Renal cortex interstitium (tissue), 11 donors: Measurements from ENCODE around the gene RNF169. TPM values are rescaled to one million over a fixed set of nuclear protein-coding genes. Genes with fewer than 3 reads are reported as not detected.

ENCODE experiments used
- DNase-seq, 11 donors: peaks; one replicate each; pipeline ENCODE4 v3.0.0-alpha.2; 2013; ENCODE audit warnings: low read depth in 9 of 11, low spot score in 4 of 11; ENCODE audit errors: extremely low read depth in 1 of 11
- polyA plus RNA-seq, 3 donors: library from polyadenylated mRNA; unstranded; fragments of 120-200 nt; gene quantifications; one replicate each; pipeline ENCODE4 v1.2.1, GENCODE V29; 2013; ENCODE audit not compliant: insufficient read length in 3 of 3

The RNF169 gene
- polyA plus RNA-seq, 3 donors: 17.0 to 20.7 (median 18.2) TPM

DNA sequence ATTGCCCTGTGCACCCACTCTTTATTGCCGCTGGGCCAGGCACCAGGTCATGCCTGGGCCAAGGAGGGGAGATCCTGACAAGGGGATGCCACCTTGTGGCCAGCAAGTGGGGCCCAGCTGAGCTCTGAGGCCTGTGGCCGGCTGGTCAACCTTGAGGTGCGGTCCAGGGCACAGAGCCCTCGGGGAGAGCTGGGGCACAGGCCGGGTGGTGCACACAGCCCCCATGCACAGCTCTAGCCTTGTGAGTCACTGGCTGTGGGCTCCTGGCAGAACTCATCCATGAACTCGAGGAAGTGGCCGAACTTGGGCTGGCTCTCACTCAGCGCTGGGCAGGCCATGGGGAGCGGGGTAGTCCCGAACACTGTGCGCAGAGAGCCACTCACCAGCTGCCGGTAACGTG lies 94.3 kb downstream of the RNF169 start:
- DNase-seq: no peak

DNA sequence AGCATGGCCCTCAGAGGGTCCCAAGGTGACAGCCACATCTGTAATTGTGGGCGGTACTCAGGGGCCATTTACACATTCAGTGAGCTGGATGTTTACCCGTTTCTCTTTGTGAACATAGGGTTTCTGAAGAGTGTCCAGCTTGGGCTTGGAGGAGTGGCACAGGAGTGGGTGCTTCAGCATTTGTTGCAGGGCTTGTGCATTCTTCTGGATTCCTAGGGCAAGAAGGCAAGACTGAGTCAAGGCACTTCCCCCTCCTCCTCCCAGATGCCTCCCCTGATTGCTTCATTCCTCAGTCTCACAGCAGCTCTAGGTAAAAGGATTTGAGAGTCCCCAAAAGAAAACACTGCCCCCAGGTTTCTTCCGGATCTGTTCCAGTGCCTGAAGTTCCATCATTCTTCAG lies 95.4 kb downstream of the RNF169 start:
- DNase-seq: no peak

DNA sequence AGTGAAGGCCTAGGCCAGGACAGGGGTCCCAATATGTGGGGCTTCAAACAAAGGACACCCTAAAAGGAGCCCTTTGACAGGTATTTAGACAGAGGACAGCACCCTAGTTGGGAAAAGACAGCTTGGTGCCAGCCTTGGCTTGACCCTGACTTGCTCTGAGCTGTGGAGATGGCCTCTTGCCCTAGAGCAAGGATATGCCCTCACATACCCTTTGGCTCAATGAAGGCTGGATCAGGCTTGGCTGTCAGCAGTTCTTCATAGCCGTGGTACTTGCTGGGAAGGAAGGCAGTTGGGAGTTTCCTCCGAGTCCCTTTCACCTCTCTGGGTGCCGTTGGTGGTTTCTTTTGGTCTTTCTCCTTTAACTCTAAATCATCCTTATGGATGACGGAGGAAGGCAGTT lies 96.2 kb downstream of the RNF169 start:
- DNase-seq: no peak

DNA sequence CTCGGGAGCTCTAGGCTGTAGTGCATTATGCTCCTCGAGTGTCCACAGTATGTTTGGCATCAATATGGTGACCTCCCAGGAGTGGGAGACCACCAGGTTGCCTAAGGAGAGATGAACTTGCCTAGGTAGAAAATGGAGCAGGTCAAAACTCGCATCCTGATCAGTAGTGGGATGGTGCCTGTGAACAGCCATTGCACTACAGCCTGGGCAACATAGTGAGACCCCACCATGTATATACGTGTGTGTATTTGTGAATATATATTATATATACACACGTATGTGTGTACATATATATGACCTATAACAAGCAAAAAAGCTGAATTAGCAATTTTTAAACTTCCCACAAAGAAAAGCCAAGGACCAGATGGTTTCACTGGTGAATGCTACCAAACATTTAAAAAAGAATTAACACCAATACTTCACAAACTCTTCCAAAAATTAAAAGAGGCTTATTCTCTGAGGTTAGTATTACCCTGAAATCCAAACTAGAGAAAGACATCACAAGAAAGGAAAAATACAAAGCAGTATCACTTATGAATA lies 97.4 kb downstream of the RNF169 start:
- DNase-seq: no peak

DNA sequence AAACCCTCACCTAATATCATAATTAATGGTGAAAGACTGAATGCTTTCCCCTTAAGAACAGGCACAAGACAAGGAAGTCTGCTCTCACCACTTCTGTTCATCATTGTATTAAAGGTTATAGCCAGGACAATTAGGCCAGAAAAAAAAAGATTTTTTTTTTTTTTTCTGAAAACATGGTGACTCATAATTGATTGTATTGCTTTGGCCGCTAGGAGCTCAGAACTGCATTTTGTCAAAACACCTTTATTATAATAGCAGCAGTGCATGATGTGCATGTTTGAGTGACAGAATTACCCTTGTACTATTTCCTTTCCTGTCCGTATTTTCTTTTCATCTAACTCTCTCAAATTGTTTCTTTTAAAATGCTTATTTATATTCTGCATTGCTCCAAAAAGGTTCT lies 98.1 kb downstream of the RNF169 start:
- no peak for DNase-seq

DNA sequence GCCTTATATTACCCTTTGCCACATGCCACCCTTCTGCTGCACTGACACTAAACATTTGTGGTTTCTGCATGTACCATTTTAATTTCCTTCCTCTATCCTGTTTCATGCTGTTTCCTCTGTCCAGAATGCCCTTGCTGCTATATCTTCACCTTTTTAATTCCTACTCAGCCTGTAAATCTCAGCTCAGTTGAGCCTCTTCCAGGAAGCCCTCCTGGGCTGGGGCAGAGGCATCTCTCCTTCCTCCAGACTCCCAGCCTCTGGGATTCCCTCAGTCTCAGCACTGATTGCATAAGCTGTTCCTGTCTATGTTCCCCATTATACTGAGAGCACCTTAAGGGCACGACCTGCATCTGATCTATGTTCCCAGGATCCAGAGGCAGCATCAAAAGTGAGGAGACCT lies 98.7 kb downstream of the RNF169 start:
- no peak for DNase-seq

DNA sequence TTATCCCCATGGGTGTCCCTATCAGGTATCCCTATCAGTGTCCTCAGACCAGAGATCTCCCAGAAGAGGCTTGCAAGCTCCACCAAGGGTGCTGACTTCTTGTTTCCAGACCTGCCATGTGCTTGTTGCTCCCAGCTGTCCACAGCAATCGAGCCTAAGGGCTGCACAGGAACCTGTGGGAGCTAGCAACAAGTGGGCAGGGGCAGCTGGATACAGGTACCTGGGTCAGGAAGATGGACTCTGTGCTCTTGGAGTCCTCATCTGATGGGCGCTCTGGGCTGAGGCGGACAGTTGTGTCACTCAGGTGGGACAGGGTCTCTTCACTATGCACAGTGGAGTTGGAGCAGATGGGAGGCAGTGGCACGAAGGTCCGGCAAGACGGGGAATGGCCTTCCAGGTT lies 99.2 kb downstream of the RNF169 start:
- no peak for DNase-seq

DNA sequence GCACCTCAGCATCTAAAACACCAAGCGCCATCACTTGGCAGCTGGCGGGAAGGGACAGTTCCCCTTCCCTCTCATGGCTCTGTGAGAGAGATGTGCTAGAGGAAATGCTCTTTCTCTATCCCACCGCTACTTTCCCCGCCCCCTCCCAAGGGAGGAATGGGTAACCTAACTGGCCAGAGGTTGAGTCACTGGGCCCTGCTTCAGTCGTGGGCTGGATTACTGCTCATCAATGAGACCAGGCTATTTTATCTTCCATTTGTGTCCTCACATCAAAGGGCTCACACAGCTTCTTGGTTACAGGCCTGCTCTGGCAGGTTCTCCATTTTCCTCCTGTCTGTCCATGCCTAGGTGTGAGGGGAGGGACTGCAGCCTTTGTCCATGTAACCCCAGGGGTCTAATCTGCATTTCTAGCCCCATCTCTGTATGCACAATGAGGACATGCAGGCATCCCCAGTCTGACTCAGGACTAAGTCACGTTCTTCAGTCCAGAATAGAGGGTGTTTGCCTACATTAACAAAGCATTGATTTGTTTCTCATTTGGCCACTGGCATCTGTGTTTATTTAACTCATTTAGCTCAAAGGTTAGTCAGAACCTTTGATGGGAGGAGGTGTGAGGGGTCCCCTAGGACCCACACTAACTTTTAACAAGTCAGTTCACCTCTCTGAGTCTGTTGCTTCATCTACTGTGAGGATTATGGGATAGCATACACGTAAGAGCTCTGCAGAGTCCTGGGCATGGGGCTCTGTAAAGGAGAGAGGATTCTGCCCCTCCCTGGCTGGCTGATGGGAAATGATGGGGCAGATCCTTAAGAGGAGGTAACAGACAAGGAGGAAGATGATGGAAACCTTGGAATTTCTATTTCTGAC lies 101.1 kb downstream of the RNF169 start:
- DNase-seq: no peak

DNA sequence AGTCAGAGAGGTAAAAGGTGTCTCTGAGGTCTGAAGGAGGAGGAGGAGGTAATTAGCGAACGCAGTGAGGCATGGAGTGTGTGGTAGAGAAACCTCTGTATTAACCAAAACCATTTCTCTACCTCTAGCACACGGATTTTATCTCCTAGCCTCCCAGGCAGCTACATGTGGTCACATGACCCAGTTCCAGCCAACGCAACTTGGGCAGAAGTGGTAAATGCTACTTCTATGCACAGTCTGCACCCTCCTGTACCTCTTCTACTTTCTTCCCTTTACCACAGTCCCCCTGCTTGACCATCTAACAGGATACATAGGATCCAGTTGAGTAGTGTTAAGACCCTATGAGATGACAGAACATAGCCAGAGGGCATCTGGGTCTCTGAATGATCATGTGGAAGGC lies 104.6 kb downstream of the RNF169 start:
- no peak for DNase-seq

DNA sequence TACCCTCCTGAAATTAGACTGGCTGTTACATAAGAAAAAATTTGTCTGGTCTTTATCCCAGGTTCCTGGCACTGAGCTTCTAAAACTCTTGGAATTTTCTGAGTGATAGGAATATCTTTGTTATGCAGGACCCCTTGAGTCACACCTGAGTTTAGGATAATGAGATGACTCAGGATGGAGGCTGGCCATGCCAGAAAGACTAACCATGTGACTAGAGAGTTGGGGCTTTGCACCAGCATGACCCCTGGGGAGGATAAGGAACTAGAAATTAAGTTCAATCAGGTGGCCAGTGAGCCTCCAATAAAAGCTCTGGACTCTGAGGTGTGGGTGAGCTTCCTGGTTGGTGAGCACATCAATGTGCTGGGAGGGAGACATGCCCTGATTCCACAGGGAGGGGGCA lies 112.1 kb downstream of the RNF169 start:
- no peak for DNase-seq

DNA sequence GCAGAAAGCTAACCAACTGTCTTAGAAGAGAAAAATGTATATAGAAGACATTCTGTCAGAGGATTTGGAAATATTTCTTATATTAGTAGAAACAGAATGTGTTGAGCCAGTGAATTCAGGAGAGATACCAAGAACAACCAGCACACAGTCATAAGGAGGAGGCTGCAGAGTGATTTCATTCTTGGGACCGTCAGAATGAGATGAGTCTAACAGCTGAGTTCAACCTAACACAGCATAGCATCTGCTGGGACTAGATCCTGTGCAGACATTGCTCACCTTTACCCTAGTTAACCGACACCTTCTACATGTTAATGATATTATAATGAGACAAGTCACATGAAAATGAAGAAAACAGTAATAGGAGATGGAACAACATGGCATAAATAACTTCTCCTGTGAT lies 114.8 kb downstream of the RNF169 start:
- DNase-seq: no peak

DNA sequence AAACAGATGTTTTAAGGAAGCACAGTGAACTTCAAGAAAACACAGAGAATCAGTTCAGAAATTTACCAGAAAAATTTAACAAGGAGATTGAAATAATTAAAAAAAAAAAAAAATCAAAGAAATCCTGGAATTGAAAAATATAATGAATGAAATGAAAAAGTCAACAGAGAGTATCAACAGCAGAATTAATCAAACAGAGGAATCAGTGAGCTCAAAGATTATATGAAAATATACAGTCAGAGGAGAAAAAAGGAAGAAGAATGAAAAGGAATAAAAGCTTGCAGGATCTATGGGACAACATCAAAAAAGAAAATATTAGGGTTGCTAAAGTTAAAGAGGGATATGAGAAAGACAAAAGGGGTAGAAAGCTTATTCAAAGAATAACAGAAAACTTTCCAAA lies 117.9 kb downstream of the RNF169 start:
- no peak for DNase-seq

DNA sequence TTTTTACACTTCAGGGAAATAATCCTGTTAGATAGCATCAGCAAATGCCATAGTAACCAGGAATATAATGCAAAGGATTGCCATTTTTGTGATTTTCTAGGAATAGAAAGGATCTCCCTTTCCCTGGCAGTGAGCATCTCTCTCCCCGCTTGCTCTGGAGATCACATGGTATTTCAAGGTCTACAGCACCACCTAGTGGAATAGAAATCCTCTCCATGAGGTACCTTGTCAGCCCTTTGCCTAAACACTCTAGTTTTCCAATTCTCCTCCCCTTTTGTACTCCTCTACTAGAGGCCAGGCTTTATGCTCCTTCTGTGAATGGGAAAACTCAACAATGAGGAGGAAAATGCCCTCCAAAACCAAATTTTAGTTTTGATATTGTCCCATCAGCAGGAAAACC lies 121.8 kb downstream of the RNF169 start:
- DNase-seq: no peak

DNA sequence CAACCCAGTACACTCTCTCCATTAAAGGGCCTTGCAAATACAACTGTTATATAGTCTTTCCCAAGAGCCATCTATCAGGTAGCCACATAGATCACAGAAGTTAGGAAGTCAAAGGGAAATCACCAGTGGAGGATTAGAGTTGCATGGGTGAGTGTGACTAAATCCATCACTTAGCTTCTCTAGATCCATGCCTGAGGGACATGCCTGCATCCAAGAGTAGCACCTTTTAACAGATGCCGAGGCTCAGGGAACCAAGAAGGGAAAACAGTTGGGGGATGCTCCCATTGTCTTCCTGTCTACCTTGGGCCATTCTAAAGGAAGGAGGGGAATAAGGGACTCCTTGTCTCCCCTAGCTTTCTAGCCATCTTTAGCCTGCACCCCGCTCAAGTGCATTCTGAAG lies 122.4 kb downstream of the RNF169 start:
- no peak for DNase-seq

DNA sequence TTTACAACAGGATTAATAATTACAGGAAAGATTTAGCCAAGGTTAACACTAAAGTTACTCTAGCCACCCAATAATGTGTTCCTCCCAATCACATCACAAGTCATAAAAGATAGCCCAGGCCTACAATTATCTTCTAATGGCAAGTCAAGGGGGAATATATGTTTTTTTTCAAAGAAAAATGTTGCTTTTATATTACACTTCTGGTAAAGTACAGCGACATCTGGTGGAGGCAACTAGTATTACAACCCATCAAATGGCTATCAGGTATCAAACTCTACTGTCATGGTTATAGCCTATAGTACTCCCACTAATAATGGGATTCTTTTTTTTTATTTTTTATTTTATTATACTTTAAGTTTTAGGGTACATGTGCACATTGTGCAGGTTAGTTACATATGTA lies 128.5 kb downstream of the RNF169 start:
- no peak for DNase-seq

Other genes with a start within 250 kb of the RNF169 start
- 10 to 100 TPM; 34.2 to 42.4 (median 35.3) TPM for gene POLD3, start 156.3 kb upstream of the RNF169 start, polyA plus RNA-seq
- gene CHRDL2, start 17.4 kb upstream of the RNF169 start, polyA plus RNA-seq: under 1 TPM; 0.29 to 0.50 (median 0.45) TPM
- 10 to 100 TPM in 1 of 3 donors, 1 to 10 TPM in 2; 6.2 to 14.6 (median 9.8) TPM for gene XRRA1, start 200.2 kb downstream of the RNF169 start, polyA plus RNA-seq
- gene SPCS2, start 200.4 kb downstream of the RNF169 start, polyA plus RNA-seq: 100 to 1,000 TPM; 218 to 225 (median 222) TPM
- gene NEU3, start 240.1 kb downstream of the RNF169 start, polyA plus RNA-seq: 10 to 100 TPM; 10.0 to 14.1 (median 10.3) TPM